Measurements from ENCODE around the gene FCGBP.
"Not testable (repeated sequence)": the region's sequence is repeated elsewhere in the genome, so short reads cannot be mapped to it uniquely, and the experiment has no call there.

DNA sequence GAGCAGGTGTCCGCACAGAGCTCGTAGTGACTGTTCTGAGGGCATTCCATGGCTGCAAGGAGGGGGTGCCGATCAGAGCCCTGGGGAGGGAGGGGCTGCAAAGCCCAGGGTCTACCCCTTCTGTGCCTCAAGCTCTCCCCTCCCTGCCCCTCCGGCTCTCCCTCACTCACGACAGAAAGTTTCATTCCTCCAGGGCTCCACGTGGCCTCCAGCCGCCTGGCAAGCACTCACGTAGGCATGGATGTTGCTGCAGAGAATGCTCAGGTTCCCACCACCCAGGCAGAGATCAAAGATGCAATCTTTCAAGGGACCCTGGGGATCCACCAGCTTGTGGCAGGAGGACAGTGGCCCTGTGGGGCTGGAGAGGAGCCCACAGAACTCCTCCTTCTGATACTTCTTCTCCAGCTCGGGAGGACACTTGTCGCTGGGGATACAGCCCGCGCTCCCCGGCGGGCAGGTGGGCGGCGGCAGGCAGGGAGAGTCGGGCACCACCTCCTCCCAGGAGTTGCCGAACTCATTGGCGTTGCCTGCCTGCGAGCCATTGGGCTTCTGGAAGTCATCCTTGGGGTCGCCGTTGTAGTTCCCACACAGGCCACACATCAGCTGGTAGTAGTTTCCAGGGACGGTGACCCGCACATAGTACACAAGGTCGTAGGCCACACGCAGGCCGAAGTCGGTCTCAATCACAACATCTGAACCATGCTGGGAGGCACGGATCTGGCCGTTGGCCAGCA lies 48.4 kb downstream of the FCGBP start:
- TF ChIP-seq, protein P1, sequence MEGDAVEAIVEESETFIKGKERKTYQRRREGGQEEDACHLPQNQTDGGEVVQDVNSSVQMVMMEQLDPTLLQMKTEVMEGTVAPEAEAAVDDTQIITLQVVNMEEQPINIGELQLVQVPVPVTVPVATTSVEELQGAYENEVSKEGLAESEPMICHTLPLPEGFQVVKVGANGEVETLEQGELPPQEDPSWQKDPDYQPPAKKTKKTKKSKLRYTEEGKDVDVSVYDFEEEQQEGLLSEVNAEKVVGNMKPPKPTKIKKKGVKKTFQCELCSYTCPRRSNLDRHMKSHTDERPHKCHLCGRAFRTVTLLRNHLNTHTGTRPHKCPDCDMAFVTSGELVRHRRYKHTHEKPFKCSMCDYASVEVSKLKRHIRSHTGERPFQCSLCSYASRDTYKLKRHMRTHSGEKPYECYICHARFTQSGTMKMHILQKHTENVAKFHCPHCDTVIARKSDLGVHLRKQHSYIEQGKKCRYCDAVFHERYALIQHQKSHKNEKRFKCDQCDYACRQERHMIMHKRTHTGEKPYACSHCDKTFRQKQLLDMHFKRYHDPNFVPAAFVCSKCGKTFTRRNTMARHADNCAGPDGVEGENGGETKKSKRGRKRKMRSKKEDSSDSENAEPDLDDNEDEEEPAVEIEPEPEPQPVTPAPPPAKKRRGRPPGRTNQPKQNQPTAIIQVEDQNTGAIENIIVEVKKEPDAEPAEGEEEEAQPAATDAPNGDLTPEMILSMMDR (IDR thresholded peaks at IDR 0.05), result not testable (repeated sequence)
- TF ChIP-seq POLR2A (IDR thresholded peaks at IDR 0.05), result not testable (repeated sequence)

All from heart left ventricle (tissue), 13 donors.